Measurements from ENCODE around the gene USP36.

DNA sequence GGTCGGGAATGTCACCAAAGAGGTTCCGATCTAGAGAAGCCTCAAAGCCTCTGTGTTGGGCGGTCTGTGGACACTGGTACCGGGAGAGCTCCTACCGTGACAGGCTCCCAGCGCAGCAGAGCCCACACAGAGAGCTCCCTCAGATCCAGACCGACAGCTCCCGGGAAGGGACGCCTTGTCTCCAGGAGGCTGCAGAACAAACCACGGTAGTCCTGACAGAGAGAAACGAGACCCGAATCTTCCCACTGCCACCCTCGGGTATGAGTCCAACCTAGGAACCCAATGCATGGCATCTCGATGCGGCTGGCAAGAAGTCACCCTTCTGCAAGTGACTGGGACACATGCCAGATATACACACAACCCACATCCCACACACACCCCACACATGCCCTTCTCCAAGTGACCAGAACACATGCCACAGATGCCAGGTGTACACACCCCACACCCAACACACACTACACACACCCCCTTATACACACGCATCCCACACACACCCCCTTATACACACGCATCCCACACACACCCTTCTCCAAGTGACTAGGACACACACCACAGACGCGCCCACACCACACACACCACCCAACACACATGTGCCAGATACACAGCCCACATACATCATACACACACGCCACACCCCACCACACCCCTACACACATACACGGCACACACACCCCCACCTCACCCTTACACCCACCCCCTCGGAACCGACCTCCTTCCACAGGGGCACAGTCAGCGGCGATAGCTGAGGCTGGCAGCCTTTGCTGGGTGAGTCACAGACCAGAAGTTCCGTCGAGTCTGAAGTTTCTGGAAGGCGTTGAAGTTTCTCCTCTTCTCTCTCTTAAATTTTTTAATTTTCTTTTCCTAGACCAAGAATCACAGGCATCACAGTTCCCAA lies 42.7 kb downstream of the USP36 start:
- TF ChIP-seq GABPA (IDR thresholded peaks at IDR 0.05 in 1 of 2, conservative IDR thresholded peaks at IDR 0.05 in 1 of 2) (no peak), TAF1 (conservative IDR thresholded peaks at IDR 0.05) (no peak), RXRA (IDR thresholded peaks at IDR 0.05) (no peak), YY1 (IDR thresholded peaks at IDR 0.05) (no peak), RAD21 (IDR thresholded peaks at IDR 0.05) (no peak), HNF4A (conservative IDR thresholded peaks at IDR 0.05) (no peak), EGR1 (IDR thresholded peaks at IDR 0.05; ENCODE audit: low read depth in 2 of 2) (no peak), SP1 (IDR thresholded peaks at IDR 0.05) (no peak)
- TF ChIP-seq, protein P1, sequence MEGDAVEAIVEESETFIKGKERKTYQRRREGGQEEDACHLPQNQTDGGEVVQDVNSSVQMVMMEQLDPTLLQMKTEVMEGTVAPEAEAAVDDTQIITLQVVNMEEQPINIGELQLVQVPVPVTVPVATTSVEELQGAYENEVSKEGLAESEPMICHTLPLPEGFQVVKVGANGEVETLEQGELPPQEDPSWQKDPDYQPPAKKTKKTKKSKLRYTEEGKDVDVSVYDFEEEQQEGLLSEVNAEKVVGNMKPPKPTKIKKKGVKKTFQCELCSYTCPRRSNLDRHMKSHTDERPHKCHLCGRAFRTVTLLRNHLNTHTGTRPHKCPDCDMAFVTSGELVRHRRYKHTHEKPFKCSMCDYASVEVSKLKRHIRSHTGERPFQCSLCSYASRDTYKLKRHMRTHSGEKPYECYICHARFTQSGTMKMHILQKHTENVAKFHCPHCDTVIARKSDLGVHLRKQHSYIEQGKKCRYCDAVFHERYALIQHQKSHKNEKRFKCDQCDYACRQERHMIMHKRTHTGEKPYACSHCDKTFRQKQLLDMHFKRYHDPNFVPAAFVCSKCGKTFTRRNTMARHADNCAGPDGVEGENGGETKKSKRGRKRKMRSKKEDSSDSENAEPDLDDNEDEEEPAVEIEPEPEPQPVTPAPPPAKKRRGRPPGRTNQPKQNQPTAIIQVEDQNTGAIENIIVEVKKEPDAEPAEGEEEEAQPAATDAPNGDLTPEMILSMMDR (IDR thresholded peaks at IDR 0.05; ENCODE audit: low read depth, low read length, missing input control), result no peak
- TF ChIP-seq, protein P2, sequence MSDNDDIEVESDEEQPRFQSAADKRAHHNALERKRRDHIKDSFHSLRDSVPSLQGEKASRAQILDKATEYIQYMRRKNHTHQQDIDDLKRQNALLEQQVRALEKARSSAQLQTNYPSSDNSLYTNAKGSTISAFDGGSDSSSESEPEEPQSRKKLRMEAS (IDR thresholded peaks at IDR 0.05), result no peak
- TF ChIP-seq, protein P3, sequence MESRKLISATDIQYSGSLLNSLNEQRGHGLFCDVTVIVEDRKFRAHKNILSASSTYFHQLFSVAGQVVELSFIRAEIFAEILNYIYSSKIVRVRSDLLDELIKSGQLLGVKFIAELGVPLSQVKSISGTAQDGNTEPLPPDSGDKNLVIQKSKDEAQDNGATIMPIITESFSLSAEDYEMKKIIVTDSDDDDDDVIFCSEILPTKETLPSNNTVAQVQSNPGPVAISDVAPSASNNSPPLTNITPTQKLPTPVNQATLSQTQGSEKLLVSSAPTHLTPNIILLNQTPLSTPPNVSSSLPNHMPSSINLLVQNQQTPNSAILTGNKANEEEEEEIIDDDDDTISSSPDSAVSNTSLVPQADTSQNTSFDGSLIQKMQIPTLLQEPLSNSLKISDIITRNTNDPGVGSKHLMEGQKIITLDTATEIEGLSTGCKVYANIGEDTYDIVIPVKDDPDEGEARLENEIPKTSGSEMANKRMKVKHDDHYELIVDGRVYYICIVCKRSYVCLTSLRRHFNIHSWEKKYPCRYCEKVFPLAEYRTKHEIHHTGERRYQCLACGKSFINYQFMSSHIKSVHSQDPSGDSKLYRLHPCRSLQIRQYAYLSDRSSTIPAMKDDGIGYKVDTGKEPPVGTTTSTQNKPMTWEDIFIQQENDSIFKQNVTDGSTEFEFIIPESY (IDR thresholded peaks at IDR 0.05), result no peak
- TF ChIP-seq, protein P4, sequence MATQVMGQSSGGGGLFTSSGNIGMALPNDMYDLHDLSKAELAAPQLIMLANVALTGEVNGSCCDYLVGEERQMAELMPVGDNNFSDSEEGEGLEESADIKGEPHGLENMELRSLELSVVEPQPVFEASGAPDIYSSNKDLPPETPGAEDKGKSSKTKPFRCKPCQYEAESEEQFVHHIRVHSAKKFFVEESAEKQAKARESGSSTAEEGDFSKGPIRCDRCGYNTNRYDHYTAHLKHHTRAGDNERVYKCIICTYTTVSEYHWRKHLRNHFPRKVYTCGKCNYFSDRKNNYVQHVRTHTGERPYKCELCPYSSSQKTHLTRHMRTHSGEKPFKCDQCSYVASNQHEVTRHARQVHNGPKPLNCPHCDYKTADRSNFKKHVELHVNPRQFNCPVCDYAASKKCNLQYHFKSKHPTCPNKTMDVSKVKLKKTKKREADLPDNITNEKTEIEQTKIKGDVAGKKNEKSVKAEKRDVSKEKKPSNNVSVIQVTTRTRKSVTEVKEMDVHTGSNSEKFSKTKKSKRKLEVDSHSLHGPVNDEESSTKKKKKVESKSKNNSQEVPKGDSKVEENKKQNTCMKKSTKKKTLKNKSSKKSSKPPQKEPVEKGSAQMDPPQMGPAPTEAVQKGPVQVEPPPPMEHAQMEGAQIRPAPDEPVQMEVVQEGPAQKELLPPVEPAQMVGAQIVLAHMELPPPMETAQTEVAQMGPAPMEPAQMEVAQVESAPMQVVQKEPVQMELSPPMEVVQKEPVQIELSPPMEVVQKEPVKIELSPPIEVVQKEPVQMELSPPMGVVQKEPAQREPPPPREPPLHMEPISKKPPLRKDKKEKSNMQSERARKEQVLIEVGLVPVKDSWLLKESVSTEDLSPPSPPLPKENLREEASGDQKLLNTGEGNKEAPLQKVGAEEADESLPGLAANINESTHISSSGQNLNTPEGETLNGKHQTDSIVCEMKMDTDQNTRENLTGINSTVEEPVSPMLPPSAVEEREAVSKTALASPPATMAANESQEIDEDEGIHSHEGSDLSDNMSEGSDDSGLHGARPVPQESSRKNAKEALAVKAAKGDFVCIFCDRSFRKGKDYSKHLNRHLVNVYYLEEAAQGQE (IDR thresholded peaks at IDR 0.05), result no peak
